Large intestine (tissue), 3 donors: ENCODE results near the gene APLF. TPM values are rescaled to one million over a fixed set of nuclear protein-coding genes. Genes with fewer than 3 reads are reported as not detected.

Experiments used
- DNase-seq, 2 donors: peaks; one replicate each; pipeline versions ENCODE4 v3.0.0 to v3.0.0-alpha.2; 2013
- H3K27ac ChIP-seq: one replicate; pipeline ENCODE4 v1.5.1; 2013; ENCODE audit warnings: low read length
- H3K27me3 ChIP-seq: 2 replicates; pipeline ENCODE4 v1.6.1; 2013; ENCODE audit warnings: low read length; ENCODE audit not compliant: control insufficient read depth, insufficient read depth
- H3K36me3 ChIP-seq: 2 replicates; pipeline ENCODE4 v1.6.1; 2013; ENCODE audit warnings: low read length; ENCODE audit not compliant: control insufficient read depth, insufficient read depth
- H3K4me1 ChIP-seq: one replicate; pipeline ENCODE4 v1.6.1; 2013; ENCODE audit warnings: low read length; ENCODE audit not compliant: control insufficient read depth, insufficient read depth
- H3K4me3 ChIP-seq: one replicate; pipeline ENCODE4 v1.5.1; 2013; ENCODE audit warnings: low read length
- H3K9me3 ChIP-seq: one replicate; pipeline ENCODE4 v1.6.1; 2013; ENCODE audit warnings: mild to moderate bottlenecking, low read depth, low read length, moderate library complexity; ENCODE audit not compliant: control insufficient read depth
- WGBS: methylation state at CpG from one replicate; pipeline ENCODE4 v1.1.5; 2013; ENCODE audit warnings: low lambda C conversion rate; ENCODE audit not compliant: insufficient coverage; 5-methylcytosine and 5-hydroxymethylcytosine counted together
- polyA plus RNA-seq: library from polyadenylated mRNA; unstranded; fragments of 120-200 nt; gene quantifications from one replicate; pipeline ENCODE4 v1.2.1, GENCODE V29; 2013

The APLF gene
- polyA plus RNA-seq, 1 donor, result 2.0 TPM

DNA sequence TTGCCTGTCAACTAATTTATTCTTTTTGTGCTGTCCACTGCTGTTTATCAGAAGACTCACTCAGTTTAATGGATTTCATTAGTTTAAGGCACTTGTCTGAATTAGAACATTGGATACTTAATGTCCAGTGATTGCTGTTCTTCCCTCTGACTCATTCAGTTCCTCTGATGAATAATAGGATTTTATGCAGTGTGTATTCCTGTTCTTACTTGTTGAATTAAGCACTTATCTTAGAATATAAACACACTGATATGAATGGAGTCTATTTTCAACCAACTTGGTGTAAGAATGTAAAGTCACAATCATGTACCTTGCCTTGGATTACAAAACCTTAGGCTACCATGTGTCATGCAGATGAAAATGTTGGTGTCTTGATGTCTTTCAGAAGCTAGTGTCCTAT is 89.0 kb downstream of the APLF start:
- no peaks in the 10 kb centered on the region for H3K9me3 ChIP-seq
- no peaks in the 10 kb centered on the region for H3K27me3 ChIP-seq
- H3K4me3 ChIP-seq, result no peak overlapping the region
- no peaks in the 10 kb centered on the region for H3K36me3 ChIP-seq
- peaks cover 5% of the 10 kb centered on the region for H3K4me1 ChIP-seq
- no peak overlapping the region for H3K27ac ChIP-seq
- DNase-seq, result no peak

DNA sequence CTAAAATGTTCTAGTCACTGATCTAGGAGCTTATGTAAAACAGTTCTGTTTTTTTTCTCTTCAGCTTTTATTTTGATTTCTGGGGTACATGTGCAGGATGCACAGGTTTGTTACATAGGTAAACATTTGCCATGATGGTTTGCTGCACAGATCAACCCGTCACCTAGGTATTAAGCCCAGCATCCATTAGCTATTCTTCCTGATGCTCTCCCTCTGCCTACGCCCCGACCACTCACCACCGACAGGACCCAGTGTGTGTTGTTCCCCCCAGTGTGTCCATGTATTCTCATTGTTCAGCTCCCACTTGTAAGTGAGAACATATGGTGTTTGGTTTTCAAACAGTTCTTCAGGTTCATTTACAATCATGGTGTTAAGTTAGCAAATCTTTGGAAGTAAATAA is 91.2 kb downstream of the APLF start:
- WGBS, result no CpG with 5 or more reads among the region's 4 CpGs
- Histone ChIP-seq H3K36me3 (no peaks in the 10 kb centered on the region), H3K27ac (no peak overlapping the region), H3K4me3 (no peak overlapping the region), H3K9me3 (no peaks in the 10 kb centered on the region), H3K27me3 (no peaks in the 10 kb centered on the region), H3K4me1 (peaks cover 5% of the 10 kb centered on the region)
- DNase-seq, result no peak

DNA sequence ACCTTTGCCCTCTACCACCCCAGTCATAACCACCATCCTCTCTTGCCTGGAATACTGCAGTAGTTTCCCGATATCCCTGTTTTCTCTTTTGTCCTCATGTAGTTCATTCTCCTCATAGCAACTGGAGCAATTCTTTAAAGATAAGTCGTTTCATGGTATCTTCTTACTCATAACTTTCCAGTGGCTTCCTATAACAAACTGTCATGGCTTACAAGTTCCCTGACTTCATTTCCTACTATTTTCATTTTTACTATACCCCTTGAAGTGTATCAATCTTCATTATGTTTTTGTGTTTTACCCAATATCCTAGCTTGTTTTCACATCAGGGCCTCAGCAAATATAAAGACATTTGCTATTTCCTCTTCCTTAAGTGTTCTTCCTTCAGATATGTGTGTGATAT is 92.3 kb downstream of the APLF start:
- H3K36me3 ChIP-seq, result no peaks in the 10 kb centered on the region
- no peak overlapping the region for H3K4me3 ChIP-seq
- no peak overlapping the region for H3K27ac ChIP-seq
- peaks cover 5% of the 10 kb centered on the region for H3K4me1 ChIP-seq
- H3K9me3 ChIP-seq, result no peaks in the 10 kb centered on the region
- no peaks in the 10 kb centered on the region for H3K27me3 ChIP-seq
- no peak for DNase-seq
- 88% methylated on average over 1 of the region's 2 CpGs for WGBS

DNA sequence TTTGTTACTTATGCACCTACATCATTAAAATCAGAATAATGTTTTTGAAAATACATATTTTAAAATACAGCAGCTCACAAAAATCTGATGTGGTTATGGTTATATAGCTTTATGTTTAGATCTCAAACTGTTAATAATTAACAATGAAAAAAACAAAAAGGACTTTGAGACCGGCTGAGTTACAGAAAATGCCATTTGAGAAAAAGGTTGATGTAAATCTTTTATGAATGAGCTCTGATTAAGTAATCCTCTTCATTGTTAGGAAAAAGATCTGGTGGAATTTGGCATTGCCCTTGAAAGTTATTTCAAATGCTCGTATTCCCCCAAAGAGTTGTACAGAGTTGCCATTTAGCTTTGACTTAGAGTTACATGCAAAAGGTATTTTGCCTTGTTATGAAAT is 93.2 kb downstream of the APLF start:
- 20% methylated on average over 1 of the region's 2 CpGs for WGBS
- no peaks in the 10 kb centered on the region for H3K9me3 ChIP-seq
- peak; percentile 3 to 57 for DNase-seq
- H3K4me1 ChIP-seq, result peaks cover 5% of the 10 kb centered on the region
- H3K27me3 ChIP-seq, result no peaks in the 10 kb centered on the region
- no peak overlapping the region for H3K27ac ChIP-seq
- H3K4me3 ChIP-seq, result no peak overlapping the region
- H3K36me3 ChIP-seq, result no peaks in the 10 kb centered on the region

DNA sequence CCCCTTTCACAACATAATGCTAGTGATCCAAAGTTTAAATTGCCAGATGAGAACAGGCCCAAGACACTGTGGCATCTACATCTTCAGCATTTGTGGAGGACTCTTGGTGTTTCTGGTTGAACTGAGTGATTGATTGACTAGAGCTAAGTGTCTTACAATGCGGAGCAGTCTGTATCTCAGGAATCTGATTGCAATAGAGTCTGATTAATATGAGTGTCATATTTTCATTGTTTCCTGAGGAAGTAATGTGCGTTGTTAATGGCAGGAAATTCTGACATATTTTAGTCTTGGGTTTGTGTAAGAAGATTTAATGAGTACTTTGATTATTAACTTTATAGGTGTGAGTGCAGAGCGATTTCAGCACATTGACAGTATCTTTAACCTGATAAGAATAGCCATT is 94.0 kb downstream of the APLF start:
- H3K27me3 ChIP-seq, result no peaks in the 10 kb centered on the region
- H3K4me3 ChIP-seq, result no peak overlapping the region
- no peaks in the 10 kb centered on the region for H3K36me3 ChIP-seq
- no peaks in the 10 kb centered on the region for H3K9me3 ChIP-seq
- no peak for DNase-seq
- peaks cover 5% of the 10 kb centered on the region for H3K4me1 ChIP-seq
- 67% methylated on average over 1 of the region's 3 CpGs for WGBS
- no peak overlapping the region for H3K27ac ChIP-seq

DNA sequence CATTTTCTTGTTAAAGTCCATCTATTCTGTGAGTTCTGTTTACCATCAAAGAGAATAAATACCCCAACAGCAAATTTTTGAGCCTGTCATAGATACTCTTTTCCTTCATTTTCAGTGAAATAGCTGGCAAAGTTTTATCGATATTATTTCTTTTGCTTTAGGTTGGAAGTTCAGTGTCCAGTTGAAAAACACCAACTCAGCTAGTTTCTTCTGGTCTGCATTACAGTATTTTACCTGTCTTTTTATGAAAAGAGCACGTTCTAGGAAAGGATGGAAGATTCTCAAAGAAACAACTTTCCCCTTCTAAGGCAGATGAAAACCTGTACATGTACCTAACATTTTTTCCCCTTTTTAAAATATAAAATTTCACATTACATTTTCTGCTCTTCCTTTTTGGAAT is 95.5 kb downstream of the APLF start:
- Histone ChIP-seq H3K36me3 (no peaks in the 10 kb centered on the region), H3K9me3 (no peaks in the 10 kb centered on the region), H3K4me3 (no peak overlapping the region), H3K4me1 (peaks cover 5% of the 10 kb centered on the region), H3K27me3 (no peaks in the 10 kb centered on the region), H3K27ac (no peak overlapping the region)
- 100% methylated on average over 1 of the region's 2 CpGs for WGBS
- DNase-seq, result no peak

DNA sequence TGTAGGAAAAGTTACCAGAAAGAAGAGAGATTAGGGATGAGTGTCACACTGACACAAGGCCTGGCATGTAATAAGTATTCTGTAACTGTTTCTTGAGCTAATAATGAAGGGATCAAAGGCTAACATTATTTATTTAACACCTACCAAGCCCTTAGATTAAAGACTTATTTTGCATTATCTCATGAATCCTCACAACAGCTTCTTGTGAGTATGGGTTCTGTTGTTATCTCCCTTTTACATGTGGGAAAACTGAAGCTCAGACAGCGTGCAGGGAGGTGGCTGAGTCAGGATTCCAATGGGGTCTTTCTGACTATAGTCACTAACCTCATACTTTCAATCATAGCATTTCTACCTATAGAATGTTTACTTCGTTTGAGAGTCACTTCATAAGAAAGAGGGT is 97.0 kb downstream of the APLF start:
- H3K36me3 ChIP-seq, result no peaks in the 10 kb centered on the region
- WGBS, result 60% methylated on average over 1 of the region's 2 CpGs
- no peak overlapping the region for H3K4me3 ChIP-seq
- no peaks in the 10 kb centered on the region for H3K9me3 ChIP-seq
- H3K27me3 ChIP-seq, result no peaks in the 10 kb centered on the region
- peaks cover 5% of the 10 kb centered on the region for H3K4me1 ChIP-seq
- H3K27ac ChIP-seq, result no peak overlapping the region
- DNase-seq, result no peak

DNA sequence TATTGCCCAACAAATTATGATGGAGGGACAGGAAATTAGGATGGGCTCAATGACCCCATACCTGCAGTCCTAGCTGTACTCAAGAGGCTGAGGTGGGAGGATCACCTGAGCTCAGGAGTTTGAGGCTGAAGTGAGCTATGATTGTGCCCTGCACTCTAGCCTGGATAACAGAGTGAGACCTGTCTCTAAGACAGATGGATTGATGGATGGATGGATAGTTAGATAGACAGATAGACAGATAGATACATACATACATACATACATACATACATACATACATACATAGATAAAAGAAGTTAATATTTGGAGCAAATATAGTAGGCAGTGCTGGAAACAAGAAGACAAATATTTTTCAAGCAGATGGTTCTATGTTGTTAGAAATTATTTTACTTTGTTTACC is 97.9 kb downstream of the APLF start:
- H3K9me3 ChIP-seq, result no peaks in the 10 kb centered on the region

DNA sequence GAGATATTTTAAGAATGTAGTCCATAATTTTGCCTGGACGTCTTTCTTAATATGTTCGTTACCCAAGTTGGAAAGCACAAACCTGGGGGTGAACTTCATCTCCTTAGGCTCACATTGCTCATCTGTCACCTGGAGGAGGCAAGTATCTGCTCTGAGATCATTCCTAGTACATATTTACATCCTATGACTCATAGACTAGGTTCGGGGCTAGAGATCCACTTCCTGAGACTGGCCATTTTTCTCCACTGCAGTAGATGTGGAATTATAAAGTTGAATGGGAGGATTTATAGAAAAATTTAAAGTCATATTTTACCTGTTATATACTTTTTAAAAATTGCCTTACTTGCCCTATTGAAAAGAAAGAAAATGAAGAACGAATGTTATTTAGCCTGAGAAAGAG is 98.5 kb downstream of the APLF start:
- no peaks in the 10 kb centered on the region for H3K27me3 ChIP-seq
- H3K9me3 ChIP-seq, result no peaks in the 10 kb centered on the region
- WGBS, result 100% methylated on average over 1 of the region's 4 CpGs
- no peak overlapping the region for H3K4me3 ChIP-seq
- H3K4me1 ChIP-seq, result peaks cover 5% of the 10 kb centered on the region
- no peak overlapping the region for H3K27ac ChIP-seq
- DNase-seq, result no peak
- H3K36me3 ChIP-seq, result no peaks in the 10 kb centered on the region

More for the DNA sequence above, 97.9 kb downstream of the APLF start:
- Histone ChIP-seq H3K27me3 (no peaks in the 10 kb centered on the region), H3K4me3 (no peak overlapping the region), H3K27ac (no peak overlapping the region), H3K4me1 (peaks cover 5% of the 10 kb centered on the region), H3K36me3 (no peaks in the 10 kb centered on the region)
- no peak for DNase-seq

DNA sequence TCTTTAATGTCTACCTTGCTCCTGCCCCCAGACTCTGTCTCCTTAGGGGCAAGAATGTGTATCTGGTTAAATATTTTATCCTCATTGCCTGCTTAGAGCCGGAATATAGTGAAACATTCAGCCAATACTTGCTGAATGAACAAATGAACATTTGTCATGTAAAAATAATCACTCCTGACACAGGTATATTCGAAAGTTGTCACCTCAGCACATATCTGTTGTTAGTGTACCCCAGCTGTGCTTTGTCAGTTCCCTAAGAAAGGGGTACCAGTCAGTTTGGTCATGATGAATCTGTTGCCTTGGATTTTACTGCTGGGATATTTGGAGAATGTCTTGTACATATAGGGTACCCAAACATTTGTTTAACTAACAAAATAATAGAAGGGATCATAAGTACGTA is 99.0 kb downstream of the APLF start:
- no peak overlapping the region for H3K4me3 ChIP-seq
- H3K4me1 ChIP-seq, result peaks cover under 1% of the 10 kb centered on the region
- no peaks in the 10 kb centered on the region for H3K36me3 ChIP-seq
- WGBS, result 90% methylated on average over 2 of the region's 3 CpGs
- H3K27ac ChIP-seq, result no peak overlapping the region
- H3K27me3 ChIP-seq, result no peaks in the 10 kb centered on the region
- H3K9me3 ChIP-seq, result no peaks in the 10 kb centered on the region
- no peak for DNase-seq

DNA sequence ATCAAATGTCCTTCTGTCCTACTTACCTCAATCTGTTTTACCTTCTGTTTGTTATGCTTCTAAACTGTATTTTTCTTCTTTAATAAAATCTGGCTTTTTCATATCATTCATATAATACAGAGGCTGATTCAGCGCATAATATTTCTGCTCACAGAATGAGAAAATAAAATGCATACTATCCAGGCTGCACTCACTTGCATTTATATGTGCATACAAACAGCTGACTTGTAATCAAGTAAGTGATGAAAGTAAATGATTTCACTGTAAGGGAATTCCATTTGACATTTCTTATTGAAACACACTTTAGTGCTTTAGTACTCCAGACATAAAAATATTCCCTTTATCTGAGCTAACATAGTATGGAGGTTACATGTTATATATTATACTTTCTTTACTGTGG is 100.7 kb downstream of the APLF start:
- H3K27ac ChIP-seq, result no peak overlapping the region
- DNase-seq, result no peak

More for the DNA sequence above, 100.7 kb downstream of the APLF start:
- no peaks in the 10 kb centered on the region for H3K36me3 ChIP-seq
- no peaks in the 10 kb centered on the region for H3K4me1 ChIP-seq
- no CpG with 5 or more reads among the region's 1 CpG for WGBS
- H3K27me3 ChIP-seq, result no peaks in the 10 kb centered on the region
- H3K9me3 ChIP-seq, result no peaks in the 10 kb centered on the region
- no peak overlapping the region for H3K4me3 ChIP-seq
